A673 (cell line): ENCODE measurements around the gene B4GALT5. TPM values are rescaled to one million over a fixed set of nuclear protein-coding genes. Genes with fewer than 3 reads are reported as not detected.

Experiments
- BruUV-seq: library from RNA; stranded (reverse); fragments of 400-500 nt; replicated peaks from 2 replicates; lab custom pipeline; 2021; lab: Mats Ljungman, UMichigan
- CTCF ChIA-PET: fragments of 300-600 bp; sonication (Branson Sonifier 250); formaldehyde crosslinking; loops from one replicate; lab custom pipeline; 2022; ENCODE audit warnings: antibody characterized with exemption; lab: Charles Lee
- POLR2A ChIA-PET: fragments of 300-600 bp; sonication (Branson Sonifier 250); formaldehyde crosslinking; loops from one replicate; lab custom pipeline; 2022; ENCODE audit warnings: antibody characterized with exemption; ENCODE audit not compliant: low non-redundant PET; lab: Charles Lee
- DNase-seq: peaks from one replicate; pipeline ENCODE4 v3.0.0-alpha.2; 2015; ENCODE audit warnings: low spot score
- H3K27ac ChIP-seq: fragments of 200-600 bp; sonication (generic); 2 replicates; pipeline ENCODE4 v1.5.1; 2016; ENCODE audit warnings: mixed run types, low read depth, mild to moderate bottlenecking, mixed read lengths, antibody characterized with exemption, low read length; ENCODE audit not compliant: poor library complexity, severe bottlenecking
- H3K27me3 ChIP-seq: fragments of 200-600 bp; sonication (generic); replicated peaks from 2 replicates; pipeline ENCODE4 v1.6.1; 2017; ENCODE audit warnings: mixed run types, low read depth, mild to moderate bottlenecking, mixed read lengths, antibody characterized with exemption, low read length; ENCODE audit not compliant: insufficient read depth, poor library complexity
- H3K36me3 ChIP-seq: fragments of 200-600 bp; sonication (generic); 2 replicates; pipeline ENCODE4 v1.6.1; 2016; ENCODE audit warnings: mixed run types, mild to moderate bottlenecking, mixed read lengths, antibody characterized with exemption, low read length; ENCODE audit not compliant: insufficient read depth, poor library complexity, severe bottlenecking
- H3K4me1 ChIP-seq: fragments of 200-600 bp; sonication (generic); 2 replicates; pipeline ENCODE4 v1.6.1; 2017; ENCODE audit warnings: mixed run types, mild to moderate bottlenecking, mixed read lengths, antibody characterized with exemption, low read length; ENCODE audit not compliant: insufficient read depth, poor library complexity, severe bottlenecking
- H3K4me3 ChIP-seq: fragments of 200-600 bp; sonication (generic); 2 replicates; pipeline ENCODE4 v1.5.1; 2016; ENCODE audit warnings: low read depth, mixed run types, mild to moderate bottlenecking, mixed read lengths, low read length; ENCODE audit not compliant: poor library complexity, severe bottlenecking
- H3K9me3 ChIP-seq: fragments of 200-600 bp; sonication (generic); 2 replicates; pipeline ENCODE4 v1.6.1; 2016; ENCODE audit warnings: mixed run types, low read depth, mild to moderate bottlenecking, mixed read lengths, antibody characterized with exemption, low read length; ENCODE audit not compliant: poor library complexity, severe bottlenecking
- EZH2 ChIP-seq: fragments of 200-600 bp; sonication (generic); IDR thresholded peaks from 2 replicates; pipeline ENCODE4 v1.6.1; 2017; ENCODE audit warnings: borderline replicate concordance, low read depth, mild to moderate bottlenecking, mixed read lengths, antibody characterized with exemption, low read length; ENCODE audit not compliant: poor library complexity, severe bottlenecking
- intact Hi-C: fragments of 100-400 bp; cut with micrococcal nuclease; formaldehyde crosslinking; loops from one replicate; pipeline ENCODE4 v1.10.0; 2022; ENCODE audit not compliant: unreplicated experiment
- total RNA-seq: library from RNA; stranded (reverse); gene quantifications from 2 replicates; pipeline ENCODE4 v1.2.3, GENCODE V29; 2021
- TF ChIP-seq, protein P1 (sequence below): fragments of 300-800, 200-600 bp; sonication (generic); conservative IDR thresholded peaks from 2 replicates; pipeline ENCODE4 v1.5.1; 2017; ENCODE audit warnings: low read depth, mild to moderate bottlenecking, antibody characterized with exemption, low read length, moderate library complexity, mixed read lengths

The B4GALT5 gene
- total RNA-seq, 1 experiment from 2014 or later = 78.0 TPM

DNA sequence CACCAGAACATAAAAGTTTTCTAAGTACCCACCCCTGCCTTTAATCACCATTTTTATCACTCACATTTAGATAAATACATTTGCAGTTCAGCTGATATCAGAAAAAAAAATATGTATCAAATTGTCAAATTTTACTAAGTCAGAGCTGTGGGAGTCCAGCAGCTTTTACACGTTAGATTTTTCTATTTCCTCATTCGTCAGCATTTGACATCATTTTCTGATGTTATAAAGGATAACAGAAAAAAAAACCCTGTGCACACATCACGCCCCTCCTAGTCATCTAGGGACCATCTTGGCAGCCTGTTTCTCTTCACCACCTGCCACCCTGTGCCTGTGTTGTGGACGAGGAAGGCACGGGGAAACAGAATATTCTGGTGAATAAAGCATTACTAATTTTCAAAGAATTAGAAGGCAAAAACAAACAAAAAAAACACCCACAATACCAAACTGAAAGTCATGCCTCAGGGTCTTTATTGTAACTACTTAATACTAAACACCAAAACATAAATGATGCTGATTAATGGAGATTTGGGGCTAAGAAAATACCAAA is 12.4 kb downstream of the B4GALT5 start:
- H3K36me3 ChIP-seq = no peaks in the 10 kb centered on the region
- no peaks in the 10 kb centered on the region for H3K27me3 ChIP-seq
- ChIA-PET POLR2A (interaction anchor here (1.0 kb wide), 1 partner anchor 8 kb away, joined by 3 read pairs; no protein-coding TSS in a partner anchor), CTCF (interaction anchor here (0.6 kb wide), 1 partner anchor 188 kb away, joined by 3 read pairs; no protein-coding TSS in a partner anchor)
- H3K4me3 ChIP-seq = no peak overlapping the region
- DNase-seq = no peak
- H3K27ac ChIP-seq = peak overlapping the region; percentile 68
- H3K4me1 ChIP-seq = peaks cover 78% of the 10 kb centered on the region
- H3K9me3 ChIP-seq = no peaks in the 10 kb centered on the region
- no peak for TF ChIP-seq EZH2
- TF ChIP-seq, protein P1, sequence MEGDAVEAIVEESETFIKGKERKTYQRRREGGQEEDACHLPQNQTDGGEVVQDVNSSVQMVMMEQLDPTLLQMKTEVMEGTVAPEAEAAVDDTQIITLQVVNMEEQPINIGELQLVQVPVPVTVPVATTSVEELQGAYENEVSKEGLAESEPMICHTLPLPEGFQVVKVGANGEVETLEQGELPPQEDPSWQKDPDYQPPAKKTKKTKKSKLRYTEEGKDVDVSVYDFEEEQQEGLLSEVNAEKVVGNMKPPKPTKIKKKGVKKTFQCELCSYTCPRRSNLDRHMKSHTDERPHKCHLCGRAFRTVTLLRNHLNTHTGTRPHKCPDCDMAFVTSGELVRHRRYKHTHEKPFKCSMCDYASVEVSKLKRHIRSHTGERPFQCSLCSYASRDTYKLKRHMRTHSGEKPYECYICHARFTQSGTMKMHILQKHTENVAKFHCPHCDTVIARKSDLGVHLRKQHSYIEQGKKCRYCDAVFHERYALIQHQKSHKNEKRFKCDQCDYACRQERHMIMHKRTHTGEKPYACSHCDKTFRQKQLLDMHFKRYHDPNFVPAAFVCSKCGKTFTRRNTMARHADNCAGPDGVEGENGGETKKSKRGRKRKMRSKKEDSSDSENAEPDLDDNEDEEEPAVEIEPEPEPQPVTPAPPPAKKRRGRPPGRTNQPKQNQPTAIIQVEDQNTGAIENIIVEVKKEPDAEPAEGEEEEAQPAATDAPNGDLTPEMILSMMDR = no peak
- intact Hi-C loops = no loop called here
- no TSS peak for BruUV-seq

- peak; percentile 73 for DNase-seq
- peaks cover 84% of the 10 kb centered on the region for H3K4me1 ChIP-seq
- H3K9me3 ChIP-seq = no peaks in the 10 kb centered on the region
- intact Hi-C loops = no loop called here
- H3K4me3 ChIP-seq = no peak overlapping the region
- TF ChIP-seq EZH2 = no peak
- TF ChIP-seq, protein P1 = no peak
- POLR2A ChIA-PET = interaction anchor here (1.0 kb wide), 1 partner anchor 8 kb away, joined by 3 read pairs; no protein-coding TSS in a partner anchor
- no peaks in the 10 kb centered on the region for H3K36me3 ChIP-seq
- CTCF ChIA-PET = interaction anchor here (0.6 kb wide), 1 partner anchor 189 kb away, joined by 3 read pairs; no protein-coding TSS in a partner anchor
- H3K27me3 ChIP-seq = no peaks in the 10 kb centered on the region
- peak overlapping the region; percentile 68 for H3K27ac ChIP-seq
- BruUV-seq = no TSS peak
These were observed 13.1 kb downstream of the B4GALT5 start for GRCh38 chr20:49700411-49701185.

GRCh38 chr20:49699200-49699992 is 14.3 kb downstream of the B4GALT5 start:
- DNase-seq = peak; percentile 39

More at GRCh38 chr20:49699200-49699992, 14.3 kb downstream of the B4GALT5 start:
- no TSS peak for BruUV-seq
- H3K4me1 ChIP-seq = peaks cover 83% of the 10 kb centered on the region
- no peak overlapping the region for H3K4me3 ChIP-seq
- ChIA-PET POLR2A (no interaction called here), CTCF (no interaction called here)
- no peaks in the 10 kb centered on the region for H3K36me3 ChIP-seq
- no peaks in the 10 kb centered on the region for H3K9me3 ChIP-seq
- peak overlapping the region; percentile 68 for H3K27ac ChIP-seq
- no peaks in the 10 kb centered on the region for H3K27me3 ChIP-seq
- intact Hi-C loops = no loop called here
- no peak for TF ChIP-seq EZH2
- TF ChIP-seq, protein P1 = no peak
